HG02840 (cell line): Measurements from ENCODE around the gene PLXNA2.

Experiments
- ATAC-seq: cut with Tn5 transposase; IDR thresholded peaks from one replicate; pipeline ENCODE4 v1.9.1; 2021; ENCODE audit warnings: mild to moderate bottlenecking, moderate library complexity, moderate number of reproducible peaks; ENCODE audit not compliant: unreplicated experiment, low FRiP score

Gene PLXNA2

DNA sequence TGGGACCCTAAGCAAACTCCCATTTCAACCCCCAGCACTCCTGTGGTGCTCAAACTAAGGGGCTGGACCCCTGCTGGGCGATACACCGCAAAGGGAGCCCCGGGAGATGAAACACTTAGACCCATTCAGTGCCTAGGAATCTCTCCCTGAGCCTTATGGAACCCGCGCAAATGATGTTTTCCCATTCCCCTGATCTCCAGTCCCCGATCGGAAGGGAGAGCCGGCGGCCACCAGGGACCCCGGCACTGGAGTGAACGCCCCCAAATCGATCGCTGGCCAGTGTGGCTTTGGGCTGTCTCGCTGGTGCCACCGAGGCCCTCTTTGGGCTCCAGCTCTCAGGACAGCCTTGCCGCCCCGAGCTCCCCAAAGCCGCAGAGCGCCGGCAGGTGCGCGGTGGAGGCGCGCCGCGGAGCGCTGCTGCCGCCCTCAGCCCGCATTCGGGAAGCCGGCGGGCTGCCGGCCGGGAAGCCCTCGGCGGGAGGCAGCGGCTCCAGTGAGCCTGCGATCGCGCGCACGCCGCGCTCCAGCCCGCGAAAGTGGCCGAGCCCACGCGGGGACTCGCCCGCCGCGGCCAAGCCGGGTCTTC is 1.1 kb downstream of the PLXNA2 start:
- no peak for ATAC-seq

DNA sequence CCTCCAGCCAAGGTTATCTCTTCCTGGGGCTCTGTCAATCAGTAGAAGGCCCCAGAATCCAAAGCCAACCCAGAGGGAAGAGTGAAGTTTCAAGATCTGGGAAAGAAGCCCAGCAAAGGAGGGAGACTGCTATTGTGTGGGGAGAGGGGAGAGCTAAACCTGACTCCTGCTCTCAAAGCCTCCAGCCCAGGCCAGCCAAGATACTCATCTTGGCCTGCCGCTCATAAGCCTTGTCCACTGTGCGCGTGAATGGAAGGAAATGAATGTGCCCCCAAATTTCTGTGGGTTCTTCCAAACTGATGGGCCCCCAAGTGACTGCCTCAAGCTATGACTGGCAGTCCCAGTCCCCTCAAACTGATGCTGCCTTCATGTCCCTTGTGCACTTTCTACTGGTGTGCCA is 2.0 kb downstream of the PLXNA2 start:
- no peak for ATAC-seq

DNA sequence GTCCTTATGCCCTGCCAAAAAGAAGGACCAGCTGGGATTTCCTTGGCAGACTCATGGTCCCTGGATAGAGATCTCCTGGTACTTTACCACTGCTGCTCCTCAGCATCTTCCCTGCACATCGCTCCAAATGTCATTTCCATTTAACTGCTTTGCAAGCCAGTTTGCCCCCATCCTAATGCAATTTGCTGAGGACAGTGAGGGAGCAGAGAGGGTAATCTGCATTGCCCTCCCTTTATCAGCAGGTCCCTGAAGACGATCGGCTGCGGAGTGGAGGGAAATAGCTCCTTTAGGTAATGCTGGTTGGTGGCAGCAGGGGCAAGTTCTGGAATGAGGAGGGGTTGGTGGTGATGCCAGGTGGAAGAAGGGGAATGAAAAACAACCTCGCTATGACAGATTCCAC is 2.7 kb downstream of the PLXNA2 start:
- no peak for ATAC-seq

DNA sequence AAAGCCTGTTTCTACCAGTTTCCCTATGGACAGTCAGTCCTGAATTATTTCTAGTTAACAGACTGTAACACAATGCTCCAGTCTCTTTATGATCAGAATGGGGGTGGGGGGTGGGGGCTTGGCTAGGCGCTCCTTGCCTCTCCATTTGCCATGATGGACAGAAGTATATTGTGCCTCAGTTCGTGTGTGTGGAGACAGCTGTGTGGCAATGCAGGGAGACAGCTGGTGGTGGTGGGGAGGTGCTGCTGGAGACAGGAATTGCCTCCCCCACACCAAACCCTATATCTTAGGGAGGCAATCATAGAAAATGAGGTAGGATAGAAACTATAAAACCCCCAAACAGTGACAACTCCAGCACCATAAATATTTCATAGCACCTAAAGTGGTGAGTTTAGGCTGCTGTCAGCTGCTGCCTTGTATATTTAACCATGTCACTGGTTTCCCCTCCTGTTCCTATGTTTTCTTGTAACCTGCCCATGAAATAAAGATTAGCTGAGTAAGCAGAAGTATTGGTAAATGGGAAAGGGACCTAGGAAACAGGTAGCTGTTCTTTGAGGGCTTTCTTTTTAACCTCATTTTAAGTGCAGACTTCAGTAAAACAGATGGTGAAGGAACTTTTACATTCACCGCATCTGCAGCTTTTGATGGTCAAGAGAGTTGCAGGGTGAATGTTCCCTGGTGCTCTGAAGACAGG is 3.4 kb downstream of the PLXNA2 start:
- no peak for ATAC-seq

DNA sequence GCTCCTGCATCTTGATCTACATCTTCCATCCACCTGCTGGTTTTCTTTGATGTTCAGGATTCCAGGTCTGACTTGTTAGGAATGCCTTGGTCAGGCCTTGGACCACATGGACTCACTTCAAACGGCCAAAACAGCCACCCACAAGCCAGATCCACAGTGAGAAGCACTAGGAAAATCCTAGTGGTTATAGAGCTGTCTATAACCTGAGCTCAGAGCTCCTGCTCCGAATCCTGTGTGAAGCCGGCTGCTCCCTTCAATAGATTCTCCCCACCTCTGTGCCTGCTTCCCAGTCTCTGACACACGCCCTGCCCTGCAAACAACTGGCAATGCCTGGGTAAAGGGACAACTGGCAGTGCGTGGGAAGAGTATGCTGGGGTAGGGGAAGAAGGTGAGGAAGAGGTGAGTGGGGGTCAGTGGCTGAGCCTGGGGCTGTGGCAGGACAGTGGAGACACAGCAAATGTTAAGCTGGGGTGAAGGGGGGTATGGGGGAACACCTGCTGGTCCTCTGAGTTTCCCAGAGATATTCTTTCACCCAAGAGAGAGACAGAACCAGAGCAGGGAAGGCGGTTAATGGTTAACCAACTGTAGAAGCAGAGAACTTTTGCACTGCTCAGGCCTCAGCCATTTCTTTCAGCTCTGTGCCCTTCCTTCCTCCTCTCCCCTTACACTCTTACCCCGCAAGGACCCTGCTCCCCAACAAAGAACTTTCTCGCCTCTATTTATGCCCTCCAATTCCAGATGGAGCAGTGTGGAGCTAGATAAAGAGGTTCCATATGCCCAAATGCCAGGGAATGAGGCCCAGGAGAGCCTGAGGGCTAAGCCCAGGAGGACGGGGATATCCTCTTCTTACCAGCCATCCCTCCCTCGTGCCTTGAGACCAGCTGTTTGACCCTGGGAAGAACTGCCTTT is 4.5 kb downstream of the PLXNA2 start:
- no peak for ATAC-seq

DNA sequence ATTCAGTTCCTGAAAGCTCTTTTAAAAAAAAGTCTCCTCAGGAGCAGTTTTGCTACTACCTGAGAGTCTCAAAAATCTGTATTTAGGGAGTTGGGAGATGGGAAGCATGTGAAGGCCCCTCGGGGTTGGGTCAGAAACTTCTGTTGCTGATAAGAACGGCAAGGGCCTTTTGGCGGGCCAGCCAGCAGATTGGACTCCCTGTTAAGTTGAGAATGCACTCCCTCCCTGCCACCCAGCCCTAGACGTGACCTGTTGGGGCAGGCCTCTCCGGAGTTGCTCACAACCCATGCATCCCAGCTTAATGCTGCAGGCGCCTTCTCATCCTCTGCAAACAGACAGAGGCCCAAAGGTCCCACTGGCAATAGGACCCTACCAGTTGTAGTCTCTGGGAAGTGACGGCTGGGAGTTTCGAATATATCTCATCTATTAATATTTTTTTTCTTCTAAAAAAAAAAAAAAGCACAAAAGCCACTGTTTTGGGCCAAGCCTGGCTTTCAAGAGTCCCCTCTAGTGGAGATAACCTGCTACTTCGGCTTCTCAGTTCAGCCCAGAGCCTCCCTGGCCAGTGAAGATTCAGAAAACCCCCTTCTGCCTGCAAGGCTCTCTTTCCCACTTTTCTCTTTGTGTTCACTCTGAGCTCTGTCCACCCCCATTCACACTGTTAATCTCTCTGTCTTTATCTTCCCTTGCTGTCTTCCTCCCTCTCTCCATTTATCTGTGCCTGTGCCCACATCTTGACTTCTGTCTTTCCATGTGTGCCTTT is 5.3 kb downstream of the PLXNA2 start:
- no peak for ATAC-seq

DNA sequence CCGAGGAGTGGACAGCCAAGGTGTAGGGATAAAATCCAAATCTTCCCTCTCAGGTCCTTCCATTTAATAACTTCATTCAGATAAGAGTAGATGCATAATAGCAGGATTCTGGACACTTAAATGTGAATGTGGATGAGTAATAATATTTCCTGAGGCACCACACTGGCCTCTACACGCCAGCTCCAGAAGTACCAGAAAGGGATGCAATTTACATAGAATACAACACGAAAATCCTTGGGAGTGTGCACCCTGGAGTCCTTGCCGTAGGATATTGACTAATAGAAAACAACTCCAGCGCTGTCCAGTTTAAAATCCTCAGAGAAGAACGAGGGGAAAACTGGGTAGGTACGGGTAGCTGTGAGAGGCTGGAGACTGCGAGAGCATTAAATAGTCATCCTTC is 6.9 kb downstream of the PLXNA2 start:
- no peak for ATAC-seq

DNA sequence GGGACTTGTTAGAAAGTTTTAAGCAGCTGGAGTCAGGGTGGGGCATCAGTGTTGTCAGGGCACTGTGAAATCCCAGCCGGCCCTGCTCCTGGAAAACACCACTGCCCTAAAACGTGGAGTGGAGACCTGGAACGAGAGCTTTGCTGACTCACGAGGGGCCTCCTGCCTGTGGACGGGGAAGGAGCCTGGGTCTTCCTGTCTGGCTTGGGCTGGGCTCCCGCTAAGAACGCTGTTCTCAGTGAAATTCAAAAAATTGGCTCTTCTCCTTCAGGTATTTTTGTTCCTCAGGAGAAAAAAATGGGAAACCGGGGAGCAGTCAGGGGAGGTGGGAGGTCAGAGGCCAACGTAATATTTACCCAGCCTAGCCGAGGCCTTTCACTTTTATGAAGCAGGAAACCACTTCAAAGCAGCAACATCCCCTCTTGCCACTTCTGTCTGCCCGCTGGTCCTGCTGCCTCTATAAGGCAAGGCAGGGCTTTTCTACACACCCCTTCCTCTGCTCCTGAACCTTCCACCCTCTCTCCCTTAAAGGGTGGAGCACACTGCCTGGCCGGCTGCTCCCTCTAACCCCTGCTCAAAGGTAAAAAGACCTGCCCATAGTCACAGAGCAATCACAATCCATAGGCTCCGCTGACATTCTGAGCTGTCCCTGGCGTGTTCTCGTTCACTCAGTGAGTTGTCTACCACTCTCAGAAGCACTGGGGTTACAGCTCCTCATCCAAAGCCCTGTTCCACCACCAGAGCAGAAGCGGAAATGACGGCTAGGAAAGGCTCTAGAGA is 8.0 kb downstream of the PLXNA2 start:
- ATAC-seq: no peak

DNA sequence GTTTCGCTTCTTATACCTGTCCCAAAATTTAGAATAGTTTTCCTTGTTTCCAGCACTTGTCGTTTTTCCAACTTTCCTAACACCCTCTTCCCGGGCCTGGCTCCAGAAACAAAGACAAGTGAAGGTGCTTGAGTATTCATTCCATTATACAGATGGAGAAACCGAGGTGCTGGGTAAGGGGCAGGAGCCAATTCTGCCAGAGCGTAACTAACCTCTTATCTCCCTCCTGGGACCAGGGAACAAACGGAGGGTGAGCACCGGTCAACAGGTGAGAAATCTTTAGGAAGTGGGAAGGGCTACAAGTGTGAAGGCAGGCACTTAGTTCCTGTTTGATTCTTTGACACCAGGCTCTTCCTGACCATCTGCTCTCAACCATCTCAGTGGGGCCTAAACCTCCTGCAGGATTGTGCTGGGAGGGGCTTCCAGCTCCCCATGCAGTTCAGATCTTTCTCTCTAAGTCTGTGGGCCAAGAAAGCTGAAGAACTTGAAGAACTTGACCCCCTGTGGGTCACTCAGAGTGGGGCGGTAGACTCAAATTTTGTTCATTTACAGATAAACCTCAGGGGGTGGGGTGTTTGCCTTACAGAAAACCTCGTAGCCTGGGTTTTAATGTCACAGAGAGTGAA is 8.7 kb downstream of the PLXNA2 start:
- no peak for ATAC-seq

DNA sequence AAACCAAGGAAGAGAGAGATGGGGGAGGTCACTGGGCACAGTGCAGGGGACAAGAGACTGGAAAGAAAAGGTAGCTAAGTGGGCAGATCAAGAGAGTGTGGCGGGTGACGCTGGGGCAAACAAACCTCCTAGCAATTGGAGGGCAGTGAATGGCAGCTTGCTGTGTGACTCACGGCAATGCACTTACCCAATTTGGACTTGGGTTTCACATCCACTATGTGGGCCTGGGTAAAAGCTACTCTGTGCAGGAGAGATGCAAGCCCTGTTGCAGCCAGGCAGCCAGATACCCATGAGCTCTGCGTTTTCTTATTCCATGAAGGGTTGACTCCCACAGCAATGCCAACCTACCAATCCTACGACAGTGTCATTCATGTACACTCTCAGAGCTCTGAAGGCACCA is 9.5 kb downstream of the PLXNA2 start:
- ATAC-seq: no peak

DNA sequence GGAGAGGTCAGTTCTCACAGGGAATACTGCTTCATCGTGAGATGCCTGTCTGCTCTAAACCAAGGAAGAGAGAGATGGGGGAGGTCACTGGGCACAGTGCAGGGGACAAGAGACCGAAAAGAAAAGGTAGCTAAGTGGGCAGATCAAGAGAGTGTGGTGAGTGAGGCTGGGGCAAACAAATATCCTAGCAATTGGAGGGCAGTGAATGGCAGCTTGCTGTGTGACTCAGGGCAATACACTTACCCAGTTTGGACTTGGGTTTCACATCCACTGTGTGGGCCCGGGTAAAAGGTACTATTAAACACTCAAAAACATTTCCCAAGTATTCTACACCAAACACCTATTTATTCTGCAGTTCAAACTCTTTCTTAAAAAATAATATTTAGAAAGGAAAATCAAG is 10.2 kb downstream of the PLXNA2 start:
- ATAC-seq: no peak

DNA sequence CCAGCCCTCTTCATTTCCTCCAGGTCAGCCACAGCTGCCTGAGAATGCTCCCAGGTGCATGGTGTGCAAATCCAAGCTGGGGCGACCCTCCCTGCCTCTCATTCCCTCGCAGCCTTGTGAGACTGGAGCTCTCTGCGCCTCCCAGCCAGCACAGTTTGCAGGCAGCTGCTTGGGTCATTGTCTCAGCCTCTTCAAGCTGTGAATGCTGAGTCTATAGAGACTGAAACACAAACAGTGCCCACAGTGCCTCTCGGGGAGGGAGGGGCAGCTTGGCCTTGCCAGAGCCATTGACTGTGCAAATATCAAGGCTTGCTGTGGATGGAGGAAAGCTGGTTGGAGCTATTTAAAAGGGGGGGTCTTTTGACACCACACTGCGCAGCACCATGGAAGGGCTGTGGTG is 10.6 kb downstream of the PLXNA2 start:
- ATAC-seq: no peak

DNA sequence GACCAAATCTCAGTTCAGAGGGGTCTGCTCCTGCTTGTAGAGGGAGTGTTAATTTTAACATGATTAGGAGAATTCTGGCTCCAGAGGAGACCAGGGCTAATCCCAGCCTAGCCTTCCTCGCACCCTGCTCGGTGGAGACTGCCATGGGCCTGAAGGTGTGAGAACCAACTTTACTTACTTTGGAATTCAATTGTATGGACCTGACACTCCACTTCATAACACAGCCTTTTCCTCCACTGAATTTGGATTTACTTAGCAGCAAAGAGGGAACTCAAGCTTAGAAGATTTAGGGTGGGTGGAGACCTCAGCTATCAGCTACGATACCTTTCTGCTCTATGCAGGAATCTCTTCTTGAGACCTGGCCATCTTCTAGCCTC is 11.5 kb downstream of the PLXNA2 start:
- ATAC-seq: no peak

DNA sequence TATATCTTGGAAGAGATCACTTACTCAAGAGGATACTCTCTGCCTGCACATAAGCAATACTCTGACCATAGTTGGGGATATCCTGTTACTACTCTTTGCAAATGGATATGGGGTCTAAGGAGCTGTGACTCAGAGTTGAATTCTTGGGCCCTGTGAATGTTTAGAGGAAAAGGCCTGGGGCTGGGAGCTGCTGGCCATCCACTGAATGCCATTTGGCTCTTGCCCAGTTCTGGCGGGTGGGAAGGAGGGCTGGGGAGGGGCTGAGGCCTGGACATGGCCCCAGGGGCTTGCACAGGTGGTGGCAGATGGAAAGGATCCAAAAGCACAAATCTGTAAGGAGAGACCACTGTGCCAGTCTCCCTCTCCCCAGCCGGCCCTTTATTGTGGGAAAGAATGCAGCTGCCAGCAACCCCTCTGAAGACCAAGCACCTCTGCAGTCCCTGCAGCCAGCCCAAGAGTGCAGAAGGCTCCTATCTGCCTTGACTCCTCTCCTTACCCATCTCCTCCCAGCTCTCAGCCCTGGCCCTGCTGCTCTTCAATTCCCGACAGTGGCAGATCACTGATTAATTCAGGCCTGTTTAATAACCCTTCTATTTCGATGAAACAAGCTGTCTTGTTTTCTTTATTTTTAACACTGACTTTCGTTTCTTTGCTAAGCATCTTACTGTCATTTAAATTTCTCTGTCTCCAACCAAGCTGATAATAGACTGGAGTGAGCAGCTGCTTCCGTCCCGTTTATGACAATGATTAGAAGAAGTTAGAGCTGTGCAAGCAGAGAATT is 12.1 kb downstream of the PLXNA2 start:
- ATAC-seq: no peak

DNA sequence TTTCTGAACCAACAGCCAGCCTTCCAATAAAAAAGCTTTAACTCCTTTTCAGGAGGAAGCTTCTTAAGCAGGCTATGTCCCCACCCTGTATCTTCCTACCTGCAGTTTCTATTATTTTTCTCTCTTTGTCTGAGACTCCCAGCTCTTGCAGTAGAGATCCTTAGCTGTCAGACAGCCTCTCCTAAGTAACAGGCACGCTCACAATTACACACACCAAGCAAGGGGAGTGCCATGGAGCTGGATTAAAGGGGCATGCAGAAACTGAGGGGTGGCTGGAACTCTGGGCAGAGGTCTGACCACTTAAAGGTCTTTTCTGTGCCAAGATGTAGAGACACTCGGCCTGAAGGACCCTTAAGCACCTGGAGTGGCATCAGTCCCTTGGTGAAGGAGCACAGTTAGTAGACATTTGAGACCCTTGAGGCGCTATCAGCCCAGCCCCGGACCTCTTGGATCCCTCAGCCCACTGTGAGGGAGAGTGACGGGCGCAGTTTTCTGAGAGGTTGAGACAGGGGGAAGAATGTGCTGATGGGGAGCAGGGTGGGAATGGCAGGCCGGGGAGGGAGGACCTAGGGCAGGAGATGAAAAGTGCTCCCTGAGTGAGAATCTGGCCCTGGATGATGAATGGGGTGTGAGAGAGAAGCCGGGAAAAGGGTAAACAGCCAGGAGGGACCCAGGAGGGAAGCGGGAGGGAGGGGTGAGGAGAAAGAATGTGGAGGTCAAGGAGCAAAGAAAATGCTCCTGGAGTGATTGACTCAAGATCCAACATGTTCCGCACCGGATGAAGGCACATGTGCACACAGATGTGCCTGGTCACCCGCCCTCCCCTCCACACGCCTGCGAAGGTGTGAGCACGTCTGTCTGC is 13.3 kb downstream of the PLXNA2 start:
- no peak for ATAC-seq

DNA sequence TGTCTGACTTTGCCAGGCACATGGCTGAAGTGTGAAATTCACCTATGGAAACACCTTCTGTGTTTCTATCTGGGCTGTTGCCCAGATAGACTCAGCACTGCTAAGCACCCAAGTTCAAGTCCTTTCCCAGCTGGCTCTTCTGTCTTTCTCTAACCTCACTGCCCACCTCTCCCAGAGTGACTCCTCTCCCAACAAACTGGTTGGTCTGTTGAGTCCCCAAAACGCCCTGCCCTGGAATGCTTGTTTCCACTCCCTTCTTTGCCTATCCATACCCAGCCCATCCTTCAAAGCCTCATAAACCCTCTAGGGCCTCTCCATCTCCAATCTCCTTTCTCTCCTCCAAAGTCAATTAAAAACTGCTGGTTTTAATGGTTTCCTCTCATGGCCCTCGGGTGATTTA is 15.6 kb downstream of the PLXNA2 start:
- ATAC-seq: no peak

DNA sequence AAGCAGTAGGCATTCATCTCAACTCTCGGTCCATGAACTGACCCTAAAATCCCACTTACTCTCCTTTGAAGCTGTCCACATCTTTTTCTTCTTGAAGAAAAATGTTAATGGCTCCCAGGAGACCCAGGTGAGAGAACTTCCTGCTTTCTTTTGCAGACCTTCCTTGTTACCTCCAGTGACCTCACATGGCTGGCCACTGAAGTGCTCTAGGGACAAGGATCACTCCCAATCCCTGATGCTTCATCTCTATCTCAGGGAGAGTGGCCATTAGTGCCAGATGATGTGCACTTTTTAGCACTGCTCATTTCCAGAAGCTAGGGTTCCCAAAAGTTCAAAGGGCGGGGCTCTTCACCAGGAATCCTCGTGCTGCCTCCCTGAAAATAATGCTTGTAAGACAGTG is 16.2 kb downstream of the PLXNA2 start:
- ATAC-seq: no peak

DNA sequence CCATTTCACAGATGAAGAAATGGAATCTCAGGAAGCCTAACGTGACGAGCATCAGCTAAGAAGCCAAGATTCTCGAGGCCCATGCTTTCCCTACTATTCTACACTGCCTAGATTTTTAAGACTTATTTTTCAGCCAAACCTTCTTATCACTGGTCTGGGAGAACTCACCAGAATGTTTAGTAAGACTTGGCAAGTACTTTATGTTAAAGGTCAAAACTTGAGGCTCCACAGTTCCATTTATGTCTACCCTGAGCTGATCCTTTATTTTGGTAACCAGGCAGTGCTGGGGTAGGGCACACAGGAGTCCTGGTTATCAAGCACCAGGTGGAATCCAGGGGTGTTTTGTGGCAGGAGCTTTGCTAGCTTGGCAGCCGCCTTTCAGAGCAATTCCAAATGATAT is 16.8 kb downstream of the PLXNA2 start:
- no peak for ATAC-seq
